Measurements from ENCODE around the gene RAB43. TPM values are rescaled to one million over a fixed set of nuclear protein-coding genes. Genes with fewer than 3 reads are reported as not detected.

RAB43 gene
- total RNA-seq, 1 donor from 2014 or later: 28.1 TPM

DNA sequence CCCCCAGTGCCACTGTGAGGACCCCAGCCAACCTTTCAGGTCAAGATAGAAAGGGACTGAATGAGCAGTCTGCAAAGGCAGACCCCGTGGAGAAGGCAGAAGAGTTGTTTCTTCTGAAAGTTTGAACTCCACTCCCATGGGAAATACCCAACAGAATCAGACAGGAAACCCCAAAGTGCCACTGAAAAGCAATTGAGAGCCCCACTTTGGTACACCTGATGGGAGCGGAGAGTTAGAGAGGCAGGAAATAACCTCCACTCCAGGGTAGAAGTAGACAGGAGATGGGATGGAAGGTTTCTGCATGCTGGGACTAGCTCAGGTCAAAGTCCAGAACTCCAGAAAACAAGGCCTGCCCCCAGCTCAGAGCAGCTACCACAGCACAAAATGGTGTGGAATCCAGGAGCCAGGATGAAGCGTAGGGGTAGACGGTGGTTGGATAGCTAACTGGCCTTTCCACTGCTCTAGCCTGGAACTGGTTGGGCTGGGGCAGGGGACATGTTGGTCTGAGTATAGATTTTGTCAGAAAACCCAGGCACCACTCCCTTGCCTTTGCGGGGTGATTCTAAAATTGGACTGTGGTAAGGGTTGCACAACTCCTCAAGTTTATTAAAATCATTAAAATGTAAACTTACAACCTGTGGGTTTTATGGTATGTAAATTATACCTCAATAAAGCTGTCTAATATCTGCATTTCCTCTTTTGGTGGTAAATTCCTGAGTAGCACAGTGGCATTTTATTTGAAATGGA lies 1.9 kb upstream of the RAB43 start:
- Mint-ChIP-seq H3K4me1 (peaks cover 22% of the 10 kb centered on the region), H3K4me3 (no peak overlapping the region), H3K27ac (peak overlapping the region; percentile 64), H3K9me3 (no peaks in the 10 kb centered on the region), H3K27me3 (ENCODE audit: low read depth) (no peaks in the 10 kb centered on the region), H3K36me3 (peaks cover 11% of the 10 kb centered on the region)
- DNase-seq (ENCODE audit: low spot score in 2 of 2, unreplicated experiment in 2 of 2): no peak
- TF ChIP-seq, protein P1, sequence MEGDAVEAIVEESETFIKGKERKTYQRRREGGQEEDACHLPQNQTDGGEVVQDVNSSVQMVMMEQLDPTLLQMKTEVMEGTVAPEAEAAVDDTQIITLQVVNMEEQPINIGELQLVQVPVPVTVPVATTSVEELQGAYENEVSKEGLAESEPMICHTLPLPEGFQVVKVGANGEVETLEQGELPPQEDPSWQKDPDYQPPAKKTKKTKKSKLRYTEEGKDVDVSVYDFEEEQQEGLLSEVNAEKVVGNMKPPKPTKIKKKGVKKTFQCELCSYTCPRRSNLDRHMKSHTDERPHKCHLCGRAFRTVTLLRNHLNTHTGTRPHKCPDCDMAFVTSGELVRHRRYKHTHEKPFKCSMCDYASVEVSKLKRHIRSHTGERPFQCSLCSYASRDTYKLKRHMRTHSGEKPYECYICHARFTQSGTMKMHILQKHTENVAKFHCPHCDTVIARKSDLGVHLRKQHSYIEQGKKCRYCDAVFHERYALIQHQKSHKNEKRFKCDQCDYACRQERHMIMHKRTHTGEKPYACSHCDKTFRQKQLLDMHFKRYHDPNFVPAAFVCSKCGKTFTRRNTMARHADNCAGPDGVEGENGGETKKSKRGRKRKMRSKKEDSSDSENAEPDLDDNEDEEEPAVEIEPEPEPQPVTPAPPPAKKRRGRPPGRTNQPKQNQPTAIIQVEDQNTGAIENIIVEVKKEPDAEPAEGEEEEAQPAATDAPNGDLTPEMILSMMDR (IDR thresholded peaks at IDR 0.05; ENCODE audit: unreplicated experiment): no peak

DNA sequence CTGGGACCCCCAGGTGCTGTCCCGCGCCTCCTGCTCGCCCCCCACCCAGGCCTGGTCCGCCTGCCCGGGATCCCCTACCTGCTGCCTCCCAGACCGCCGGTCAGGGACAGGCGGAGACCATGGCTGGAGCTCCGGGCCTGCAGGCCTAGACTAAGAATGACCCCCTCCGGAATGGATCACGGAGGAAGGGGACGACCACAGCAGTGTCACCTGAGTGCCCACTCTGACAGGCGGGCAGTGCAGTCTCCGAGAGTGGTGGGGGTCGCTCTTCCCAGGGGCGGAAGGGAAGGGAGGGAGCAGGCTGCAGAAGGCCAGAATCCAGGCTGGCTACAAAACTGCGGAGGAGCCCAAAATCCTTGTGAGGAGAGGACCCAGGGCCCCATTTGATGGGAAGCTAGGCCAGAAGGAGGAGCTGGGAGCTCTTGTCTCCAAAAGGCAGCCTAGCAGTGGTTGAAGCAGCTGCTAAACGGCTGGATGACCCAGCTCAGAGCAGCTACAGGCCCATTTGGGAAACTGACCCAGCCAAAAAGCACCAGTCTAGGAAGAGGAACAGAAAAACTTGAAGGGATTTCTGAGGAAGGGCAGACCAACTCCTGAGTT lies 908 bp upstream of the RAB43 start:
- Mint-ChIP-seq H3K9me3 (no peaks in the 10 kb centered on the region), H3K4me1 (peaks cover 29% of the 10 kb centered on the region), H3K27ac (peak overlapping the region; percentile 86), H3K27me3 (ENCODE audit: low read depth) (no peaks in the 10 kb centered on the region), H3K4me3 (peak overlapping the region; percentile 74), H3K36me3 (peaks cover 19% of the 10 kb centered on the region)
- TF ChIP-seq, protein P1 (IDR thresholded peaks at IDR 0.05; ENCODE audit: unreplicated experiment): no peak
- DNase-seq (ENCODE audit: low spot score in 2 of 2, unreplicated experiment in 2 of 2): peak in 1 of 2 experiments; percentile 53

DNA sequence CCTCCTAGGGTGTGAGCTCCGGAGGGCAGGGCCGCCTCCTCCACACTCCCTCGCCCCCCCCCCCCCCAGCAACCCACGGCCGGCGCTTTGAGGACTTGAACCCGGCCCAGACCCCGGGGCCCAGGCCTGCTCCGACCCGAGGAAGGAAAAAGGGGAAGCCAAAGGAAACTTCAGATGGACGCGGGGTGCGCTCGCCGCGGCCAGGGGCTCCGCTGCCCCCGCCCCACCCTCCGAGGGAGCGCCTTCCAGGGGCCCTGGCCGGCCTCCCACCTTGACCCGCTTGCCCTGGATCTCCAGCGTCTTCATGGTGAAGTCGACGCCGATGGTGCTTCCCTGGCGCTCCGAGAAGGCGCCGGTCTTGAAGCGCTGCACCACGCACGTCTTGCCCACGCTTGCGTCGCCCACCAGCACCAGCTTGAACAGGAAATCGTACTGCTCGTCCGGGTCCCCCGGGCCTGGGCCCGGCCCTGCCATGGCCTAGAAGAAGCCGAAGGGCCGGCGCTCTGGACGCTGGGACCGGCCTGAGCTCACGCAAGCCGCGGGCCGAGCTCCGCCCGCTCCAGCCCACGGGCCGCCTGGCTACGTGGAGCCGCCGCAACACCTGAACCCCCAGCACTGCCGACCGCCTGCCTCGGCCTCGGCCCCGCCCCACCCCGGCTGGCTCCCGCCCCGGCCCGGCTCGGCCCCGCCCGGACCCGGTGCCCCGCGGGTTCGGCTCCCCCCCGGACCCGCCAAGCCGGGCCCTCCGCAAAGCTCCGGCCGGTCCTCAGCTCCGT lies 400 bp downstream of the RAB43 start:
- no peak for DNase-seq (ENCODE audit: low spot score in 2 of 2, unreplicated experiment in 2 of 2)
- TF ChIP-seq, protein P1 (IDR thresholded peaks at IDR 0.05; ENCODE audit: unreplicated experiment): no peak
- Mint-ChIP-seq H3K27me3 (ENCODE audit: low read depth) (no peaks in the 10 kb centered on the region), H3K4me1 (peaks cover 35% of the 10 kb centered on the region), H3K27ac (peak overlapping the region; percentile 95), H3K36me3 (peaks cover 16% of the 10 kb centered on the region), H3K9me3 (no peaks in the 10 kb centered on the region), H3K4me3 (peak overlapping the region; percentile 88)

DNA sequence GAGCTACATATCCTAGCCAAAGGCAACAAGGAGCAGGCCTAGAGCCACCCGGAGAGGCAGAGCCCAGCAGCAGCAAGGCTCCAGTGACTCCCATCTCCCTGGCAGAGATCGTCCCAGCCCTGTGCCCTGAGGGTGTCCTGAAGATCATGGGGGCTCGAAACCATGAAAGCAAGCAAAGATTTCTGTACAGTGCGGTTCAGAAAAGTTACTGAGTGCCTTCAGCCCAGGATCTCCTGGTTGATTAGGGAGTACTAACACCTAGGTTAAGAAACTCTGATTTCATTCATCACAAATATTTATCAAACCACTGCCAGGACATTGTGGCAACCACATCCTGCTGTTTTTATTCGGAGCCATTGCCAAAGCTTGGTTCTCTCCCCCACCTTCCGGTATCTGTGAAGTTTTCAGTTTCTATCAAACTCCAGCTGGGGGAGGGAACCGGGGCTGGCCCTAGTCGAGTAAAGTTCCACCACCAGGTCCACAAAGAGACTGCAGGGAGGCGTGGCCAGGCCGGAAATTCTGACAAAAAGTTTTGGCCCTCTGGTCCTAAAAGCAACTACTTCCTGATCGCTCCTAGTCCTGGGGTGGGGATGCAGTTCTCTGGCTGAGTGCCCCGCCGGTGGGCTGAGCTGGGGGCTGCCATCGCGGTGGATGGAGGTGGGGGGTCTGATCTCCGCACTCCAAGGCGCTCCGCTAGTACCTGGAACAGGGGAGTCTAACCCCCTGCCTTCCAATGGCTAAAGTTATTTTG lies 1.2 kb downstream of the RAB43 start:
- H3K36me3 Mint-ChIP-seq: peaks cover 9% of the 10 kb centered on the region
- H3K9me3 Mint-ChIP-seq: no peaks in the 10 kb centered on the region
- H3K4me1 Mint-ChIP-seq: peaks cover 38% of the 10 kb centered on the region
- H3K4me3 Mint-ChIP-seq: peak overlapping the region; percentile 88
- peak overlapping the region; percentile 95 for H3K27ac Mint-ChIP-seq
- no peaks in the 10 kb centered on the region for H3K27me3 Mint-ChIP-seq (ENCODE audit: low read depth)
- TF ChIP-seq, protein P1 (IDR thresholded peaks at IDR 0.05; ENCODE audit: unreplicated experiment): no peak
- peak; percentile 55 to 79 for DNase-seq (ENCODE audit: low spot score in 2 of 2, unreplicated experiment in 2 of 2)

DNA sequence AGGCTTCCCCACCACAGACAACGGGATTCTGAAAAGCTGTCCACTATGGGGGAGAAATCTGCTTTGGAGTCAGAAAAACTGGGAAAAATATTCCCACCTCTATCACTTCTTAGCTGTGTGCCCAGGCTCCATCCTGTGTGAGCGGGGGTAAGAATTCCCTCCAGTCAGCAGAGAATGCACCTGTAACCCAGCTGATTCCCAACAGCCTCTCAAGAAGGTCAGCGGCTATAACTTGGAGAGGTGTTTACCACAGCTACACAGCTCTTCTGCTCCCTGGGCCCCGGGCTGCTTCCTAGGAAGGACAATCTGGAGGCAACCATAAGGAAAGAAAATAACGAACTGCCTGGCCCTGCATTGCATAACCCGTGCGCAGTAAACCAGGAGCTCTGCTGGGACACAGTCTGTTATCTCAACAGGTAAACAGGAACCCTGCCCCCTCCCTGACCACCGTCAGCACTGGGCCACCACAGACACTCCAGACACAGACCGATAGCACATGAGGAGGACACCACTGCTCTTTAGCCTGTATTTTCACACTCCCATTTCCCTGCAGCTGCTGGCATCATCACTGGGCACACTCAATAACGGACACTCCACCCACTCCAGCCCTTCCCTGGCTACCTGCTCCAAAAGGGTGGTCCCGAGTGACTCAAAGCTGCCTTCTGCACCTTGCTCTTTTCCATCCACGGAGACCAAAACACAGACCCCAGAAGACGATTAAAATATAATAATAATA lies 2.1 kb downstream of the RAB43 start:
- H3K36me3 Mint-ChIP-seq: peaks cover 11% of the 10 kb centered on the region
- H3K4me3 Mint-ChIP-seq: peak overlapping the region; percentile 88
- H3K27ac Mint-ChIP-seq: peak overlapping the region; percentile 95
- H3K9me3 Mint-ChIP-seq: no peaks in the 10 kb centered on the region
- no peak for DNase-seq (ENCODE audit: low spot score in 2 of 2, unreplicated experiment in 2 of 2)
- no peaks in the 10 kb centered on the region for H3K27me3 Mint-ChIP-seq (ENCODE audit: low read depth)
- TF ChIP-seq, protein P1 (IDR thresholded peaks at IDR 0.05; ENCODE audit: unreplicated experiment): no peak
- H3K4me1 Mint-ChIP-seq: peaks cover 38% of the 10 kb centered on the region
